Stimulated activated CD4-positive, alpha-beta T cell treated with anti-CD3 and anti-CD28 coated beads, TNF-alpha, amount 100 ng/mL, for 4 hours (primary cell): ENCODE results near the gene ANKRD12.
"Not testable (repeated sequence)": the region's sequence is repeated elsewhere in the genome, so short reads cannot be mapped to it uniquely, and the experiment has no call there.

Experiments
- DNase-seq, 3 experiments: peaks; one replicate each; pipeline ENCODE4 v3.0.0-alpha.2; 2020; ENCODE audit warnings: low read depth in 3 of 3

ANKRD12 gene

DNA sequence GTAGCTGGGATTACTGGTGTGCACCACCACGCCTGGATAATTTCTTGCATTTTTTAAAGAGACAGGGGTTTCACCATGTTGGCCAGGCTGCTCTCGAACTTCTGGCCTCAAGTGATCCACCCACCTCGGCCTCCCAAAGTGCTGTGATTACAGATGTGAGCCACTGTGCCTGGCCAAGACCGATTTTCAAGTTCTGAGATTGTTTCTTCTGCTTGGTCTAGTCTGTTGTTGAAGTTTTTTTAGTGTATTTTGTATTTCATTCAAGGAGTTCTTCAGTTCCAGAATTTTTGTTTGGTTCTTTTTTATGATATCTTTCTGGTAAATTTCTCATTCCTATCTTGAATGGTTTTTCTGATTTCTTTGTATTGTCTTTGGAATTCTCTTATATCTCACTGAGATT is 96.4 kb downstream of the ANKRD12 start:
- DNase-seq = no peak

DNA sequence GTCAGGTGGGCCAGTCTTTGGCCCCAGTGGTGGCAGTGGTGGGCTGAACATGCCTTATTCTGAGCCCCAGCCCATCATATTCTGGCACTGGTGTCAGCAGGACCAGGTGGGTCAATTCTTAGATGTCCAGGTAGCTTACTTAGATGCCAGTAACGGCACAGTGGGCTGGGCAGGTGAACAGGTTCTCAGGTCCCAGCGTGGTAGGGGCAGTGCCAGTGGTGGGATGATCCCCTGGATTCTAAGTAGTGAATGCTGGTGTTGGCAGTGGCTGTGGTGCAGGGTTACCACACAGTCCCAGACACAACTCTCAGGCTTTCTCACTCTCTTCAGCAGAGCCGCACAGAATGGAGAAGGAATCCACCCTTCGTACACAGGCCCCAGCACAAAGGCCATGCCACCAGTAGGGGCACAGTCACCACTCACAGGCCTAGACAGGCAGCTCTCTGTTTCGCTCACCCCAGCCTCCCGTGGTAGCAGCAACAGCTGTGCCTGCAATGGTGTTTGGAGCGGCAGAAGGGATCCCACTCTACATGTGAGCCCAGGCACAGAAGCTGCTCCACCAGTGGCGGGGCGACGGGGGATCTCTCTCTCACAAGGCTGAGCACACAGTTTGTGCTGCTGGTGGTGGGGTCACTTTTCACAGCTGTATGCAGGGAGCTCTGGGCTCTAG is 97.3 kb downstream of the ANKRD12 start:
- DNase-seq = no peak

DNA sequence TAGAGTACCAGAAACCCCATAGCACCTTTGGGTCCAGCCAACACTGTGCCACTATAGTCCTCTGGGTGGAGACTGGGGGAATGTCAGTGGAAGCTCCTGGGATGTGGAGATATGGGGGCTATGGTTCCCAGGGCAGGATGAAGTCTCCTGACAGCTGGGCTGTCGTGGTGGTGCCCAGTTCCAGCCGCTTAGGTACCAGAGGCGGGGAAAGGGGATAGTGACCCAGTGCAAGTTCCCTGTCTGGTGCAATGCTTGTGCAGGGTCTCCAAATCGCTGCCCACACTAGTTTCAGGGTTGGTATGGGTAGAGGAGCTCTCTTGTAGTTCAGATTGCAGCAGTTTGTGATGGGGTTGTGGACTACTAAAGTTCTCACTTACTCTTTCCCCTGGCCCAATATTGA is 97.9 kb downstream of the ANKRD12 start:
- DNase-seq = no peak

DNA sequence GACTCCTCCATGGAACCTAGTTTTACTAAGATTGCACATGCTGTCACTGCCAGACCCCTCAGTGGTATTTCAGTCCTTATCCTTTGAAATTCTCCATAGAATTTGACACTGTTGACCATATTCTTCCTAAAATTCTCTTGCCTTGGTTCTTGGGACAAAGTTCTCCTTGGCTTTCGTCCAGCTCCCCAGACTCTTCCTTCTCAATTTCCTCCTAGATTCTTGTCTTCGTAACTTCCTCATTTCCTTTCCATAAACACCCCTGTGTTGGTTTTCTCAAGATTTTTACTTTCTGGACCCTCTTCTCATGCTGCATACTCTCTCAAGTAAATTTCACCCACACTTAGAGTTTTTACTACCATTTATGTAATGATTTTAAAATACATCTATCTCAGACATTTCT is 101.4 kb downstream of the ANKRD12 start:
- no peak for DNase-seq

- DNase-seq = no peak
Observed at GRCh38 chr18:9239720-9240119, 103.1 kb downstream of the ANKRD12 start.

DNA sequence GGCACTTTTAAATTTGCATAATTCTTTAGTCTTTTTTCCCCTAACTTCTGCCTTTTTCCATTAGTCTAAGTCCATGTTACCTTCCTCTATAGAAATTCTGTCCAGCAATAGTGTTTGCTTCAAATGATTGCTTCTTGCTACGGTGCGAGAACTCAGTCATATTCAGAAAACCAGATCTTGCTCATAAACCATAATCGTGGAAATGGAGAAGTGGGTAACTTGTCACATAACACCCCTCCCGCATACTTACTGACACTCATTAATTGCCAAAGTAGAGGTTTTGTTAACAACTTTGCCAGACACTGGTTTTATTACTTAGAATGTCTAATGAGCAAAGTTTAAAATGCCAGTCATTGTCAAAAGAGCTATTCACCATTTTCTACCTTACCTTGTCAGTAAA is 103.7 kb downstream of the ANKRD12 start:
- no peak for DNase-seq

DNA sequence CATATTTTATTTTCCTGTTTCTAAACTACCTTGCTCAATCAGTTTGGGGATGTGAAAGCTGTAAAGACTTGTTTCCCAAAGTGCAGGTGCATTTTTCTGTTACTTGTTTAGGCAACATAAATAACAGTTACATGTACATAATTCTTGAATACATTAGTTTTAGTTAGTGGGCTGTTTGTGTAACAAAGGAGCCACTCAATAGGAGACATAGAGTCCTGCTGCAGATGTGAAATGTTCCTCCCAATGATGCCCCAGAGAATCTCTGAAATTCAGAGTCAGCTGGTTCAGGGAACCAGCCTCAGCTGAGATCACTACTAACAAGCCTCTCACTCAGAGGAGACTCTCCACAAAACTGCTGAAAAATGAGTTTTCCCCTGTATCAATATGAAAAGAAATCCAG is 106.4 kb downstream of the ANKRD12 start:
- no peak for DNase-seq

DNA sequence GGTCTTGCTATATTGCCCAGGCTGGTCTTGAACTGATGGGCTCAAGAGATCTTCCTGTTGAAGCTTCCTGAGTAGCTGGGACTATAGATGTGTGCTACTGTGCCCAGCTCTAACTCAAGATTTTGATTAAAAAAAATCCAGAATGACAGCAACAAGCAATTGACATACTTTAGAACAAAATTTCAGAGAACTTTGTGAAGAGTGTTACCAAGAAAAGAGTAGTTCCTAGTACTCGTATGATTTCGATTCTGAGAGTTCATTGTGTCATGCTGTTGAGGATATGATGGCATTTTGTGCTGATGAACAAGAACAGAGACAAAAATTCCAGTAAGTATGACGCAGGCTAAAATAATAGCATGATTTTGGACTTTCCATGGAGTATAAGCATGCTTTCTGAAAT is 107.8 kb downstream of the ANKRD12 start:
- no peak for DNase-seq

GRCh38 chr18:9248661-9249060 is 112.1 kb downstream of the ANKRD12 start:
- no peak for DNase-seq

- DNase-seq = no peak
Observed at GRCh38 chr18:9249254-9249653, 112.7 kb downstream of the ANKRD12 start.

- no peak for DNase-seq
Observed at GRCh38 chr18:9259173-9259572, 122.6 kb downstream of the ANKRD12 start.

DNA sequence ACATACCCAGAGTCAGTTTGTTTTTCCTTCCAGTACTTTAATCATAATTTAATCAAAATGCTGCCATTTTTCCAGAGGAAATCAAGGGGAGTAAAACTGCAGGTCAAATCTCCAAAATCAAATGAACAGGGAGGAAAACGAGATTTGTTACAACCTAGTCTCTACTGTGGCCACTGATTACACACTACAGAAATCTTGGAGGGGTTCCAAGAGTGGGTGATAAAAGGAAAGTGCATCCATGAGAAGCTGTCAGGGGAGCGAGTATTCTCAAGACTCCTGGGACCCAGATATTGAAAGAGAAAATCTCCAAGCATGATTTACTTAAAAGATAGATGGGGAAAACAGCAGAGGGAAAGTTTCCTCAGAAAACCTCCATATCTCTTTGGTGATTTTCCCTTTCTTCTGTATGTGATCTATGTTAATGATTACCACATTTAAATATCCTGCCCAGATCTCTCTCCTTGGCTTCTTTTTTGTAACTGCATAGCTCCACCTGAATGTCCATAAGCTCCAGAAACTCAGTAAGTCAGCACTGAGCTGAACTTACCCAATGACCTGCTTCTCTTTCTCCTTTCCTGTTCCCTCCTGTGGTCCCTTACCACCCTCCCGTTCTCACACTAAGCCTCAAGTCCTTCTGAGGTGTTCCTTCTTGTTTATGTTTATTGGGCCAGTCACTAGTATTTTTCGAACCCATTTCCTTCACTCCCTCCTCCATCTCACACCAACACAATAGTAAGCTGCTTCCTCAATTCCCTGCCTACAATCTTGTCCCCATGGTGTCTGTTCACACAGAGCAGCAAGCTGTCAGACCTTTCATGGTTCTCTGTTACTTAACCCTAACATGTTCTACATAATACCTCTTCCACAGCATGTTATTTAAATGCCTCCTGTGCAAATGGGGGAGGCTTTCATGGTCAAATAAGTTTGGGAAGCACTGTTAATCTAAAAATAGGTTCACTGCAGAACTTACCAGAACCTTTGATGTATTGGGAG is 124.1 kb downstream of the ANKRD12 start:
- no peak for DNase-seq

DNA sequence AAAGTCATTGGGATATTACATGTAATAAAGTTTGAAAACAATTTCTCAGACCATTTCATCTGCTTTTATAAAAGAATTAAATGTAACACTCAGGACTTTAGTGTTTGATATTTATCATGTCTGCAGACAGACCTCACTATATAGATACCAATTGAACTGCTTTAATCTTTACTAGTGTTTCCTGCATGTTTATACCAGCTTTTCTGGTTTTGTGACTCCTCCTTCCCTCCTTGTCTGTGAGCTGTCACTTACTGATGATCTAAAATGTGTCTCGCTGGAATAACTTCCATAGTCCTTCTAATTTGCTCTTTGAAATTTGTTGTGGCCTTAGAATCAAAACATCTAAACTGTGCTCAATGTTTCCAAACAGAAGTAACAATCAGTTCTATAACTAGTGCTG is 126.7 kb downstream of the ANKRD12 start:
- no peak for DNase-seq

GRCh38 chr18:9264797-9265196 is 128.2 kb downstream of the ANKRD12 start:
- not testable (repeated sequence) for DNase-seq

DNA sequence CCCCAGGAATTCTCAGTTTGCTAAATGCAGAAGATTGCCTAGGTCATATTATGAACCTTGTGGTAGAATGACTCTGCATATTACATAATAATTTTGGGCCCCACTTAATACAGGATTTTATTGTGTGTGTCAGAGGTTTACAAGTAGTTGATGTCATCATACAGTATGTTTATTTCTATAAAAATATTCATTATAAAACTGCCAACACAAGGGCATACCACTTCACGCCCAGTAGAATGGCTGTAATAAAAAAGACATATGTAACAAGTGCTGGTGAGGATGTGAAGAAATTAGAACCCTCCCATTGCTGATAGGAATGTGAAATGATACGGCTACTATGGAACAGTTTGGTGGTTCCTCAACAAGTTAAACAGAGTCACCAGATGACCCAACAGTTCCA is 136.6 kb downstream of the ANKRD12 start:
- no peak for DNase-seq

- DNase-seq = no peak
Observed at GRCh38 chr18:9275890-9276289, 139.3 kb downstream of the ANKRD12 start.

DNA sequence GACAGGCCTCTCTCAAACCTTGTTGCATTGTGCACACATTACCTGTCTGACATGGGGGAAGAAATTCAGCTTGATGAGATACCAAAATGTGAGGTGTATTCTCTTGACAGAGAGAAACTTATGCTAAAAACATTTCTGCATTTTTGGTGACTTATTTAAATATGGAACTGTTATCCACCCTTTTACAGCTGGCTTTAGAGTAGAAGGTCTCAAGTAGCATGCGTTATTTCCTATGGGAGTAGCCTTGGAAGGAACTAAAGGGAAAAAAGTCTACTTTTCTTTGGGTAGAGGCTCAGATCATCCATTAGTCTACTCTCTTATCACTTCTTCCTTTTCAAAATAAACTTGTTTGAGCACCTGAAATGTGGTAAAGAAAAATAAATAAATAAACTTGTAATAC is 141.4 kb downstream of the ANKRD12 start:
- DNase-seq = no peak

GRCh38 chr18:9280849-9281248 is 144.3 kb downstream of the ANKRD12 start:
- no peak for DNase-seq

DNA sequence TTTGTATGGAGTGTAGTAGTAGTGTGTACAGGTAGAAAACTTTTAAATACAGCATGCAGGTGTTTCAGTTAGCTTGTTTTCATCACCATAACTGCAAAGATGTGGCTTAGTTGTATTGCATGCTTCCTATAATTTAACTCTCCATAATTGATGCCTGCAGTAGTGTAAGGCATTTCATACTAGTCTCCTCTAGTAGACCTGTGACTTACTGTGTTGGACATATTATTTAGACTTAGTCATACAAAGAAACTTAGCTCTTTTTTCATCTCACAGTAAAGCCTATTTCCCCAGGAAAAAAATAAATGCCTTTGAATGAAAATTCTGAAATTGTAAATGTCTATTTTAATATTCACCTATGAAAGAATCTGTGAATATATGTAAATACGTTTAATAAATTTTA is 145.2 kb downstream of the ANKRD12 start:
- no peak for DNase-seq

- no peak for DNase-seq
Observed at GRCh38 chr18:9283791-9284190, 147.2 kb downstream of the ANKRD12 start.

- no peak for DNase-seq
Observed at GRCh38 chr18:9285604-9286003, 149.0 kb downstream of the ANKRD12 start.

GRCh38 chr18:9287036-9287435 is 150.5 kb downstream of the ANKRD12 start:
- DNase-seq = no peak

- DNase-seq = no peak
Observed at GRCh38 chr18:9289698-9290097, 153.1 kb downstream of the ANKRD12 start.
